Stimulated activated CD4-positive, alpha-beta T cell treated with anti-CD3 and anti-CD28 coated beads, Interleukin-1b, Interleukin-23, amount 100 ng/mL, for 48 hours (primary cell): ENCODE results near the gene RTRAF.

Experiments used
- DNase-seq: peaks from one replicate; pipeline ENCODE4 v3.0.0-alpha.2; 2020

Gene RTRAF

GRCh38 chr14:51996148-51996746 is 6.9 kb downstream of the RTRAF start:
- DNase-seq = no peak

GRCh38 chr14:51998348-51998747 is 9.0 kb downstream of the RTRAF start:
- no peak for DNase-seq

DNA sequence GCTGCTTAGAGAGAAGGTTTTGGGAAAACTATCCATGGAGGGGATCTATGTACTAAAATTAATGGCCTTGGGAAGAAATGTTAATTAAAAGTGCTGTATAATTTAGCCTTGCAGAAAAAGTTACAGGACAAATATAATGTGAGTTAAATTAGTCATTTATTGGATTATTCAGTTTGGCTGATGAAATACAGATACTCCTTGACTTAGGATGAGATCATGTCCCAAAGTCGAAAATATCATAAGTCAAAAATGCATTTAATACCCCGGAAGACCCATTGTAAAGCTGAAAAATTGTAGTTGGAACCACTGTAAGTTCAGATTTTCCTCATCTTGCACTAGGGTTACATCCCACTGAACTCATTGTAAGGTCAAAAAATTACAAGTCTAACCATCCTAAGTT is 9.7 kb downstream of the RTRAF start:
- DNase-seq = no peak

- DNase-seq = no peak
These were observed 10.8 kb downstream of the RTRAF start for GRCh38 chr14:52000019-52000582.

DNA sequence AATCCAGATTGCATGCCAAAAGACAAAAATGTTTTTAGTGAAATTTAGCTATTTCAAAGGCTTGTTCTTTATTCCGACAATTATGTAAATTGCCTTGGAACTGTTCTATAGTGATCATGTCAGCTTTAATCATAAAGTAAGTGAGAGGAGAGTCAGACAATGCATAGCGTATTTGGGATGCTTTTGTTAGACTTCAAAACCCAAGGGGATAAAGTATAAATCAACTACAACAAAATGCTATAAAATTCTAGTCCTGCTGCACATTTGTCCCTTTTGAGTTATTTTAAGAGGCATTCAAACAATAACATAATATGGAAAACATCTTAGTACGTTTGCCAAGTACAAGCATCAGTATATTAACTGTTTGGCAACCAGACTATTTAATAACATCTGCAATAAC is 11.3 kb downstream of the RTRAF start:
- no peak for DNase-seq

DNA sequence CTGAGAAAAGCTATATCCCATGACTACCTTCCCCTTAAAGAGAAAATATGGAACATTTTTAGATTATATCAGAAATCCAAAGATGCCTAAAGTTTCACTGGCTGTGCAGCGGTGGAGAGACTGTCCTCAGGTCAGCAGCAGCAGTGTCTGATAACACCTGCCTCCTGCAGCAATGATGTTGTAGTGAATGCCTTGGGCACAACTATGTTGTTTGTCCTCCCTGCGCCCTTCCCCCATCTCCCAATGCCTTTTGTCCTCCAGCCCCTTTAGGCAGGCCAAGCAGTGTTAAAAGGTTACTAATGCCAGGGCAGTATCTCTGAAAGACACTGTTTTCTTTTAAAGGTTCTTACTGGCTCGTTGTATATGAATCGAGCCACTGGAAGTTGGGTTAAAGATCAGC is 13.2 kb downstream of the RTRAF start:
- DNase-seq = no peak

DNA sequence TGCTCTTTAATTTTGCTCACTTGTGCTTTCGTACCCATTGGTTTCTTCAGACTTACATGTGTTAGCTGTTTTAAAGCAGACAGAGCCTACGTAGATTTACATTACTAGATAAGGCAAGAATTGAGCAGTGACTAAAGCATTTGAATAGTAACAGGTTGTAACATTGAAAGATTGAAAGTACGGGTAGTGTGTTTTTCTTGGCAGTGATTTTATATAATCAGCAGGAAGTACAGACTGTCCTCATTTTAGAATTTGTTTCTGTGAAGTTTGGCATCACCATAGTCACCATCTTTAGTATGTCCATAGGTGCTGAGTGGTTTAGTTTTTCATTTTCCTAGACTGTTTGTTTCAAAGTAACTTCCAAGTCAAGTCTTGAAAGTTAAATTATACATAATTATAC is 14.0 kb downstream of the RTRAF start:
- DNase-seq = no peak

DNA sequence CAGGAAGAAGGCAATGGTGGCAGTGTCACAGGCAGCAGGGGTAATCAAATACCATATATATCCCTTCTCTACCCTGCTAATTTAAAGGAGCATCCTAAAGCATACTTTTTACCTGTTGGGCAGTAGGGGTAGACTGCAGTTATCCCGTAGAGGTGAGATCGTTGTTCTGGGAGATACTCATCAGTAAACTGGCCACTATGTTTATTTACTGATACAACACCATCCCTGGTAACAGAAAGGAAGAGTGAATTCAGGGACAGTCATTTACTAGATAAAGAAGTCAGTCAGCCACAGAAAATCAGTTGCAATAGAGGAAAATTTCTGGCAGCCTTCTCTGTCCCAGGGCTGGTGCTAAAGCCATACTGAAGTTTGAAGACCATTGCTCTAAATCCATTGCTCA is 16.3 kb downstream of the RTRAF start:
- no peak for DNase-seq

DNA sequence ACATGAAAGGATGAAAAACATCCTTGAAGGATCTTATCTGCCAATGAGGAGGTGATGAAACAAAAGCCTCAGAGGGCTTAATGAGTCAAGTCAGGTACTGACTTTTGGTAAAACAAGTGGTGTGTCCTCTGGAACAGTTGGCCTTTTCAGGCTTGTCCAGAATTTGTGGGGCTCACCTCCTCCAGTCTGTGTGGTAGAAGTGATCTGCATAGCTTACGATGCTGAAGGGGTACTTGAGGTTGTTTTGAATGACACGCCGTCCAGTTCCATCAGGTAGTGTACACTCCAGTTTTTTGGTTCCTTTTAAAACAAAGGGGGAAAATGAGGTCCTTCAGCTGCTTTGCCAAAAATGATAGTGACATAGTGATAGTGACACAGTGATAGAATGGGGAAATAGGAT is 17.0 kb downstream of the RTRAF start:
- no peak for DNase-seq

DNA sequence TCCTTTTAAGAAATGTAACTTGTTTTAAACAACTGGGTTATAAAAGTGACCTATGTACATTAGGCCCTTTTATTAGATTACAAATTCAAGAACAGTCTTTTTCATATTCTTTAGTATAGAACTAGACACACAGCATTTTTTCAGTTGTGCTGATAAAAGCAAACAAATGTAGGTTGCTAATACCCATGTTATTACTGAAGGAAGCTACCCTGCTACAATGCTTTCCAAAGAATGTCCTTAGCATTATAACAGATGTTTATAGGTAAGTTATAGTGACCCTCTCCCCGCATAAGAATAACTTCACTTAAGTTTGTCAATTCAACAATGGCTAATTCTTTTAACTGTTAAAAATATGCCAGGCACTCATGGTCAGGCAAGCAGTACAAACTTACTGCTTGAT is 17.9 kb downstream of the RTRAF start:
- no peak for DNase-seq

DNA sequence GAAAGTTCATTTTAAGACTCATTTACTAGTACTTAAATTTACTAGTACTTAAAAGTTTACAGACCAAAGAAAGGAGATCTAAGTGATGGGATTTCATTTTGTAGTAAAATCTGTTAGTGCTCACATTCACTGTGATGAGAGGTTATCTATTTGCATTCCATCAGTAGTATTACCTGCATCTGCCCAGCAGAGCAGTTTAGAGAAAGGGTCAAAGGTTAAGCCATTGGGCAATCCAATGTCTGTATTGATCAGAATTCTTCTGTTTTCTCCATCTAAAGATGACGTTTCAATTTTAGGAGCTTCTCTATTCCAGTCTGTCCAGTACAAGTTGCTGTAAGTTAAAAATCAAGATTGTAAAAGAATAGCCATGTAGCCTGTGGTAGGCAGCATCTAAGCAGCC is 18.3 kb downstream of the RTRAF start:
- DNase-seq = no peak

GRCh38 chr14:52008136-52008535 is 18.8 kb downstream of the RTRAF start:
- no peak for DNase-seq

- no peak for DNase-seq
These were observed 20.9 kb downstream of the RTRAF start for GRCh38 chr14:52010173-52010693.

- DNase-seq = no peak
These were observed 22.2 kb downstream of the RTRAF start for GRCh38 chr14:52011523-52011922.

GRCh38 chr14:52012635-52013034 is 23.3 kb downstream of the RTRAF start:
- DNase-seq = no peak

- DNase-seq = no peak
These were observed 24.7 kb downstream of the RTRAF start for GRCh38 chr14:52013984-52014600.

DNA sequence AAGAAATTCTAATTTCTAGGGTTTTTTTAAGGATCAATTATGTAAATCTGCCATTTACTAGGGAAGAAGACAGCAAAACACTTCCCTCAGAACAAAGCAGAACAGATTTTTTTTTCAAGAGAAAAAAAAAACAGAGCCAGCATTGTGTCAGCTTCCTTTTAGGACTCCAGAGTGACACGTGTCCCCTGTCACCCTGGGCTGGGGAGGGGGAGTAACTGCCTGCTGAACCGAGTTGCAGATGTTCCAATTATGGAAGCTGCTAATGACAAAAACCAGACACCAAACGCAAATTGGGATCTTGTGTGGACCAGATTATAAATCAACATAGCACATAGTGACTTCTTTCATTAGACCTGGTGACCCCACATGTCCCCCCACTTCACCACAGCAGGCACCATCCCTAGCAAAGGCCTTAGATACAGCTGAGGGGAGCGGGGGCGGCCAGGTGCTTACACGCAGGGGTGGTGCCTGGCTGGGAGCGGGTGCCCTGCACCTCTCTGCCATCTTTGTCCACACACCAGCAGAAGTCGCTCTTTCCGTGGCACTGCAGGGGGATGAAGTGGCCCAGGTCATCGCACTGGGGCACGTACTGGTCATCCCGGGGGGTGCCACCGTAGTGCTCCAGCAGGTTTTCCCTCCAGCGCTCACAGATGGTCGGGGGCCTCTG is 25.4 kb downstream of the RTRAF start:
- DNase-seq = no peak

DNA sequence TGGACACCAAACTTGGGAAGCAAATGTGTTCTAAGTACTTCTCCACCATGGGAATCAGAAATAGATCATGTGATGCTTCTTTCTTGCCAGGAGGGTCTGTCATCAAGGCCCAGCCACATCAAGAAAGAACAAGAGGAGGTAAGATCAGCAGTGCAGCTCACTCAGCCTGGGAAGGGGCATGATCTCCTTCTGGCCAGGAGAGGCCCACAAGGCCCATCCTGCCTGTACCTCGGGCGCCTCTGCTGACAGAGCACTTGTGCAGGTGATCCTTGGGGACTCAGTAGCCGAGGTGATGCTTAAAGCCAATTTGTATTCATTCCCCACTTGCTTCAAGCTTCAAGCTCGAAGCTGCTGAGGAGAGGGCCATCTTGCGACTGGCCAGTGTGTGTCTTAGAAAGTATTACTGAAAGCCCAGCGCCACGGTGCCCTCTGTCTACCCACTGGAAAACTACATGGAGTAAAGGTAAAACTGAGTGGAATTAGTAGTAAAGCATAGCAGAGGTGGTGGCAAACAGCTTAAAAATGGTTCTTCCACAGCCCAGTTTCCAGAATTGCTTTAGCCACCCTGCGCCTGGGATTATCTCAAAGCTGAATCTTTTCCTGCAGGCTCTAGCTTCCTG is 26.2 kb downstream of the RTRAF start:
- DNase-seq = no peak

DNA sequence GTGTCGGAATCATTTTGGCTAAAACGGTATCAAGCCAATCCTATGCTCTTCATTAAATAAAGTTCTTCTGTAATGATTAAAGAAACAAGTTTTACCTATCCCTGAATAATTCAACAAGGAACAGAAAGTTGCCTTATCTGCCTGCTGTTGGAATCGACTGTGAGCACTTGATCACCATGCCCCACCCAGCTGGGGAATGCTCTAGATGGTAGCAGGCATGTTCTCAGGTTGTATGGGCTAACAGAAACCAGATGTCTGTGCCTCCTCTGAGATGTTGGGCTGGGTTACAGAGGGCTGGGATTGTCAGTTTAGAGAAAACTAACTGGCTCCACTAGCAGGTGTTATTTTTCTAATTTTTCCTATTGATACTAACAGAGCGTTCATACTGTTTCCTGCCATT is 28.9 kb downstream of the RTRAF start:
- no peak for DNase-seq

GRCh38 chr14:52018970-52019369 is 29.6 kb downstream of the RTRAF start:
- no peak for DNase-seq

- no peak for DNase-seq
These were observed 30.9 kb downstream of the RTRAF start for GRCh38 chr14:52020161-52020714.

DNA sequence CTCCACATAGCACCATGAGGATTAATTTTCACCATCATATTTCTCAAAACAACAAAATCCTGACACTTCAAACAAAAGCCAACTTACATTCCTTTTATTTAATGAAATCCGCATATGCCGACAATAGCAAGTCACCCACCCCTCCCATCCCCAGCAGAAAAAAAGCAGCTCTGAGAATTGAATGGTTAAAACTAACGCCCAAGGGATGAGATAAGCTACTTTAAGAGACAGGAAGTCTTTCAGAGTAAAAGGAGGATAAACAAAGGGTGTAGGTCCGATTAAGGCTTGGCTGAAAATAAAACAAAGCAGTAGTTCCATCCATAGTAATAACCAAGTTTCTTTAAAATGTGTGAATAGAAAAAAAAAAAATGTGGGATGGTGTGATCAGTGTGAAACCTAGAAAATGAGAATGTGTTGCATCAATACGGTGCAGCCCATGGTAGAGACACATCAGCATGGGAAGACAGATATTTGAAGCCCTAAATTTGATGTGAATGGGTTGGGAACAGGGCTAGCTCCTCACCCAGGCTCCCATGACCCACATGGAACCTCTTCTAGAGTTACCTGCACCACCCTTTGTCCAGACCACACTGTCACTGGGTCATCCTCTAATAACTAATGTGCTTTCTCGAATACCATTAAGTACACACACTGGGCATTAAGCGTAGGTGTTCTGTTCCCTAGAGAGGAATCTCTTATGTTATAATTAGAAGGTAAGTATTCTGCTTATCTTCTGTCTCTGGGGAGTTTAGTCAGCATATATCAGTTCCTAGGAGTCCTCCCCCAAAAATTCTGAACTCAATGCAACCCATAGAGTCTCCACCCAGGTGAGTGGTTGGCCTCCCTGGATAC is 31.7 kb downstream of the RTRAF start:
- no peak for DNase-seq
